ENCODE results near the gene SMIM41. TPM values are rescaled to one million over a fixed set of nuclear protein-coding genes. Genes with fewer than 3 reads are reported as not detected.
A peak's percentile ranks its signal among the peaks of the same experiment; 100 is the strongest.
"Not testable (repeated sequence)": the region's sequence is repeated elsewhere in the genome, so short reads cannot be mapped to it uniquely, and the experiment has no call there.

SMIM41 gene
- total RNA-seq, 2 experiments from 2014 or later, result not detected

- TF ChIP-seq, protein P1, sequence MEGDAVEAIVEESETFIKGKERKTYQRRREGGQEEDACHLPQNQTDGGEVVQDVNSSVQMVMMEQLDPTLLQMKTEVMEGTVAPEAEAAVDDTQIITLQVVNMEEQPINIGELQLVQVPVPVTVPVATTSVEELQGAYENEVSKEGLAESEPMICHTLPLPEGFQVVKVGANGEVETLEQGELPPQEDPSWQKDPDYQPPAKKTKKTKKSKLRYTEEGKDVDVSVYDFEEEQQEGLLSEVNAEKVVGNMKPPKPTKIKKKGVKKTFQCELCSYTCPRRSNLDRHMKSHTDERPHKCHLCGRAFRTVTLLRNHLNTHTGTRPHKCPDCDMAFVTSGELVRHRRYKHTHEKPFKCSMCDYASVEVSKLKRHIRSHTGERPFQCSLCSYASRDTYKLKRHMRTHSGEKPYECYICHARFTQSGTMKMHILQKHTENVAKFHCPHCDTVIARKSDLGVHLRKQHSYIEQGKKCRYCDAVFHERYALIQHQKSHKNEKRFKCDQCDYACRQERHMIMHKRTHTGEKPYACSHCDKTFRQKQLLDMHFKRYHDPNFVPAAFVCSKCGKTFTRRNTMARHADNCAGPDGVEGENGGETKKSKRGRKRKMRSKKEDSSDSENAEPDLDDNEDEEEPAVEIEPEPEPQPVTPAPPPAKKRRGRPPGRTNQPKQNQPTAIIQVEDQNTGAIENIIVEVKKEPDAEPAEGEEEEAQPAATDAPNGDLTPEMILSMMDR (conservative IDR thresholded peaks at IDR 0.05; ENCODE audit: low read length), result no peak
- no peak for TF ChIP-seq EZH2phosphoT487 (IDR thresholded peaks at IDR 0.05; ENCODE audit: borderline replicate concordance, low read depth, low read length)
- BruUV-seq (replicated peaks), result no TSS peak
- no peaks in the 10 kb centered on the region for H3K4me1 ChIP-seq (ENCODE audit: insufficient read depth, low read length, poor library complexity, severe bottlenecking)
- H3K79me2 ChIP-seq (ENCODE audit: insufficient read depth, low read depth, low read length), result no peaks in the 10 kb centered on the region
- ChIA-PET CTCF (ENCODE audit: unreplicated experiment) (no interaction called here), POLR2A (no interaction called here)
- H3K9me2 ChIP-seq (ENCODE audit: insufficient read depth, low read length), result no peaks in the 10 kb centered on the region
- H4K20me1 ChIP-seq (ENCODE audit: insufficient read depth, low read length), result no peaks in the 10 kb centered on the region
- intact Hi-C loops (cut with micrococcal nuclease; ENCODE audit: unreplicated experiment), result no loop called here
- H3K36me3 ChIP-seq (ENCODE audit: insufficient read depth, low read length), result peaks cover 16% of the 10 kb centered on the region; the same call in 1 of the 2 replicates
- no peak overlapping the region for H3K27ac ChIP-seq (ENCODE audit: low read depth, low read length, poor library complexity, severe bottlenecking)
- H3K4me3 ChIP-seq (ENCODE audit: low read depth, low read length, poor library complexity, severe bottlenecking), result no peak overlapping the region
- no peak for DNase-seq (ENCODE audit: low spot score)
- H3K4me2 ChIP-seq (ENCODE audit: low read length), result no peak overlapping the region
- no peaks in the 10 kb centered on the region for H3K9me3 ChIP-seq (ENCODE audit: low read length)
- H2AFZ ChIP-seq (ENCODE audit: low read length), result no peak overlapping the region
Measured at GRCh38 chr12:52097045-52097666, 17.7 kb downstream of the SMIM41 start.

DNA sequence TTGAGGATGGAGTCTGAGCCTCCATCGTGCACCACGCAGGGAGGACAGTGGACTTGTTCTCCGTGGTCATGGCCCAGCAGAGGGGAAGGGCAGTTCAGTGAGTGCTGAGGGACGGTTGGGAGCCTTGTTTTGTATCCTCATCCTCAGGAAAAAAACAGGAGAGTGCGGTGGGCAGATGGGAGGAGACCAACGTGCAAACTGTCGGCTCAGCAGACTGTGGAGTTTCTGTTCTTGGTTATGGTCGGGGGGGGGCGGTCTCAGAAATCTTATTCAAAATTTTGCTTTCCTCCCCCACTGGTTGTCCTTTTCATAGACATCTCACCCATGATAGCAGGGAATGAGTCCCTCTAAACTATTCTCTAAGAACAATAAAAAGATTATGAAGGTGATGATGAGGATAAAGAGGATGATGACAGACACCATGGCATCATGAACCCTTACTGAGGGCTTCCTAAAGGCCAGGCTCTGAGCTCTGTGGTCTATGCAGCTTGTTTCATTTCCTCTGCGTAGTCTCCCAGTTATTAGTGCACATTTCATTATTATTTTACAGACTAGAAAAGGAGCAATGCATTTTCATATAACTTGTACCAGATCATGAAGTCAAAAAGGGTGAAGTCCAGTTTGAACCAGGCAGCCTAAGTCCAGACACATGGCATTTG lies 25.1 kb downstream of the SMIM41 start:
- 0 out of 2 replicates have a peak overlapping the region, but pooled peaks have one; percentile 7 for H3K4me2 ChIP-seq (ENCODE audit: low read length)
- DNase-seq (ENCODE audit: low spot score); H3K4me1 ChIP-seq (ENCODE audit: insufficient read depth, low read length, poor library complexity, severe bottlenecking); H3K9me2 ChIP-seq (ENCODE audit: insufficient read depth, low read length); H2AFZ ChIP-seq (ENCODE audit: low read length); H3K4me3 ChIP-seq (ENCODE audit: low read depth, low read length, poor library complexity, severe bottlenecking); CTCF ChIA-PET (ENCODE audit: unreplicated experiment); H4K20me1 ChIP-seq (ENCODE audit: insufficient read depth, low read length); intact Hi-C loops (cut with micrococcal nuclease; ENCODE audit: unreplicated experiment); H3K79me2 ChIP-seq (ENCODE audit: insufficient read depth, low read depth, low read length); H3K9me3 ChIP-seq (ENCODE audit: low read length); POLR2A ChIA-PET: not testable (repeated sequence)
- H3K27ac ChIP-seq (ENCODE audit: low read depth, low read length, poor library complexity, severe bottlenecking), result peak overlapping the region; percentile 28
- BruUV-seq (replicated peaks), result TSS peak; percentile 7
- peaks cover 64% of the 10 kb centered on the region for H3K36me3 ChIP-seq (ENCODE audit: insufficient read depth, low read length)

- POLR2A ChIA-PET, result interaction anchor here (0.8 to 4.4 kb wide), 5 partner anchors 11 to 91 kb away, joined by 3 to 22 read pairs (median 5); no protein-coding TSS in a partner anchor
- H2AFZ ChIP-seq (ENCODE audit: low read length); H3K9me2 ChIP-seq (ENCODE audit: insufficient read depth, low read length); H3K9me3 ChIP-seq (ENCODE audit: low read length); H4K20me1 ChIP-seq (ENCODE audit: insufficient read depth, low read length); intact Hi-C loops (cut with micrococcal nuclease; ENCODE audit: unreplicated experiment); BruUV-seq (replicated peaks): not testable (repeated sequence)
- H3K4me3 ChIP-seq (ENCODE audit: low read depth, low read length, poor library complexity, severe bottlenecking), result peak overlapping the region; percentile 71
- H3K27ac ChIP-seq (ENCODE audit: low read depth, low read length, poor library complexity, severe bottlenecking), result peak overlapping the region; percentile 95
- CTCF ChIA-PET (ENCODE audit: unreplicated experiment), result interaction anchor here (0.6 to 4.9 kb wide), 3 partner anchors 29 to 90 kb away, joined by 3 to 50 read pairs (median 6); no protein-coding TSS in a partner anchor
- peak; percentile 79 for DNase-seq (ENCODE audit: low spot score)
- H3K4me1 ChIP-seq (ENCODE audit: insufficient read depth, low read length, poor library complexity, severe bottlenecking), result peaks cover 51% of the 10 kb centered on the region
- TF ChIP-seq, protein P1 (conservative IDR thresholded peaks at IDR 0.05; ENCODE audit: low read length), result peak; percentile 71
- peaks cover 61% of the 10 kb centered on the region for H3K79me2 ChIP-seq (ENCODE audit: insufficient read depth, low read depth, low read length)
- H3K4me2 ChIP-seq (ENCODE audit: low read length), result peak overlapping the region; percentile 92
- peaks cover 47% of the 10 kb centered on the region for H3K36me3 ChIP-seq (ENCODE audit: insufficient read depth, low read length)
Measured at GRCh38 chr12:52116222-52117125, 37.0 kb downstream of the SMIM41 start.

DNA sequence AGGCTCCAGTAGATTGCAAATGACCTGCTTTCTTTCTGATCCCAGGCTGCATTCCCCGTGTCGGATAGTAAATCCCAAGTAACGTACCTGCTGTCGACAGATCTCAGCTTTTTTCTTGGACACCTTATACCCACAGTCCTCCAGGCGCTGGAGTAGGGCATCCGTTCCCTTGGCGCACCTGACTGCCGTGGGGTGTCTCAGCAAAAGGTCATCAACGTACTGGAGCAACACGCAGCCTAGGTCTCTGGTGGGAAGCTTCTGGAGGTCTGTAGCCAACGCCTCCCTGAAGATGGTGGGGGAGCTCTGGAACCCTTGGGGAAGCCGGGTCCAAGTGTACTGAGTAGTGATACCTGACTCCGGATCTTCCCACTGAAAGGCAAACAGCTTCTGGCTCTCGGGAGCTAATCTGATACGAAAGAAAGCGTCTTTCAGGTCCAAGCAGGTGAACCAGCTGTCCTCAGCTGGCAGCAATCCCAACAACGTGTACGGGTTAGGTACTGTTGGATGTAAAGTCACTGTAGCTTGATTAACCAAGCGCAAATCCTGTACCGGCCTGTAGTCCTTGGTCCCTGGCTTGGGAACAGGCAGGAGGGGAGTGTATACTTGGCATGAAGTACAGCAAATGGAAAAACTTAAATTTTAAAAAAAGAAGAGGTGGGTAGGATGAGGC lies 38.4 kb downstream of the SMIM41 start:
- H3K9me2 ChIP-seq (ENCODE audit: insufficient read depth, low read length); BruUV-seq (replicated peaks); H4K20me1 ChIP-seq (ENCODE audit: insufficient read depth, low read length); H3K9me3 ChIP-seq (ENCODE audit: low read length); H2AFZ ChIP-seq (ENCODE audit: low read length): not testable (repeated sequence)
- H3K27ac ChIP-seq (ENCODE audit: low read depth, low read length, poor library complexity, severe bottlenecking), result peak overlapping the region; percentile 95
- H3K4me2 ChIP-seq (ENCODE audit: low read length), result peak overlapping the region; percentile 92
- H3K36me3 ChIP-seq (ENCODE audit: insufficient read depth, low read length), result peaks cover 33% of the 10 kb centered on the region
- ChIA-PET POLR2A (interaction anchor here (0.9 to 4.4 kb wide), 8 partner anchors 10 to 94 kb away, joined by 3 to 22 read pairs (median 4); partner anchors contain the start of gene ATG101), CTCF (ENCODE audit: unreplicated experiment) (interaction anchor here (0.7 to 4.9 kb wide), 6 partner anchors 29 to 92 kb away, joined by 3 to 50 read pairs (median 5); partner anchors contain the start of gene ATG101)
- H3K79me2 ChIP-seq (ENCODE audit: insufficient read depth, low read depth, low read length), result peaks cover 47% of the 10 kb centered on the region
- peak overlapping the region; percentile 71 for H3K4me3 ChIP-seq (ENCODE audit: low read depth, low read length, poor library complexity, severe bottlenecking)
- H3K4me1 ChIP-seq (ENCODE audit: insufficient read depth, low read length, poor library complexity, severe bottlenecking), result peaks cover 65% of the 10 kb centered on the region
- intact Hi-C loops (cut with micrococcal nuclease; ENCODE audit: unreplicated experiment), result loop anchor here (1.0 kb wide), 2 partner anchors 35 to 93 kb away; no protein-coding TSS in a partner anchor
- peak; percentile 80 for DNase-seq (ENCODE audit: low spot score)
